ENCODE data around the gene TOX2. TPM values are rescaled to one million over a fixed set of nuclear protein-coding genes. Genes with fewer than 3 reads are reported as not detected.

Gene TOX2
- total and polyA plus RNA-seq, 2 of the 8 experiments (the other 6 are each of a cell fraction or from before 2014, with no cell fraction given), result 1.8 to 3.4 TPM

- TF ChIP-seq TEAD4 (IDR thresholded peaks at IDR 0.05; ENCODE audit: low read depth, low read length) (no peak), CEBPB (IDR thresholded peaks at IDR 0.05; ENCODE audit: low read depth, low read length) (no peak), RXRA (IDR thresholded peaks at IDR 0.05; ENCODE audit: insufficient read depth, low read depth, low read length) (no peak), KDM1A (IDR thresholded peaks at IDR 0.05; ENCODE audit: borderline replicate concordance, low read length) (no peak), GTF2F1 (IDR thresholded peaks at IDR 0.05; ENCODE audit: borderline replicate concordance, low read depth, low read length) (no peak), CREB1 (IDR thresholded peaks at IDR 0.05) (no peak), CHD2 (IDR thresholded peaks at IDR 0.05; ENCODE audit: low read length) (no peak), RAD21 (IDR thresholded peaks at IDR 0.05 in 1 of 2, conservative IDR thresholded peaks at IDR 0.05 in 1 of 2; ENCODE audit: low read depth in 2 of 2, low read length in 2 of 2) (no peak)
Measured at GRCh38 chr20:44069203-44070011, 154.8 kb downstream of the TOX2 start (continued).

Measured in H1 (cell line).